Mesenchymal stem cell (in vitro differentiated cells and primary cell): ENCODE measurements around the gene GARNL3.

ENCODE experiments used
- DNase-seq: peaks from one replicate; pipeline ENCODE4 v3.0.0-alpha.2; 2013
- H2AFZ ChIP-seq: one replicate; pipeline ENCODE4 v1.6.1; 2013; ENCODE audit warnings: low read depth, mild to moderate bottlenecking, control low read depth, inconsistent platforms, low read length, moderate library complexity
- H2AK5ac ChIP-seq: 2 replicates; pipeline ENCODE4 v1.6.1; 2013; ENCODE audit warnings: low read length, moderate library complexity, mild to moderate bottlenecking, inconsistent platforms; ENCODE audit not compliant: severe bottlenecking
- H2BK120ac ChIP-seq: one replicate; pipeline ENCODE4 v1.6.1; 2013; ENCODE audit warnings: low read depth, mild to moderate bottlenecking, inconsistent platforms, low read length, moderate library complexity
- H2BK12ac ChIP-seq, 2 experiments: one replicate each; pipeline ENCODE4 v1.6.1; 2013; ENCODE audit warnings: inconsistent platforms in 2 of 2, low read length in 2 of 2, mild to moderate bottlenecking in 2 of 2, moderate library complexity in 2 of 2, control low read depth in 1 of 2
- H2BK15ac ChIP-seq: one replicate; pipeline ENCODE4 v1.6.1; 2013; ENCODE audit warnings: mild to moderate bottlenecking, low read depth, inconsistent platforms; ENCODE audit not compliant: poor library complexity, severe bottlenecking
- H2BK5ac ChIP-seq: 2 replicates; pipeline ENCODE4 v1.6.1; 2013; ENCODE audit warnings: low read depth, mild to moderate bottlenecking, low read length, control low read depth, inconsistent platforms; ENCODE audit not compliant: poor library complexity, severe bottlenecking
- H3K14ac ChIP-seq, 2 experiments: one replicate each; pipeline ENCODE4 v1.6.1; 2013; ENCODE audit warnings: inconsistent platforms in 2 of 2, low read length in 2 of 2, control low read depth in 1 of 2, mild to moderate bottlenecking in 1 of 2, moderate library complexity in 1 of 2
- H3K18ac ChIP-seq, 2 experiments: one replicate each; pipeline ENCODE4 v1.6.1; 2013; ENCODE audit warnings: inconsistent platforms in 2 of 2, low read length in 2 of 2, control low read depth in 1 of 2, low read depth in 1 of 2, mild to moderate bottlenecking in 1 of 2
- H3K23ac ChIP-seq, 2 experiments: one replicate each; pipeline ENCODE4 v1.6.1; 2013; ENCODE audit warnings: inconsistent platforms in 2 of 2, low read length in 2 of 2, mild to moderate bottlenecking in 2 of 2, moderate library complexity in 2 of 2, control low read depth in 1 of 2
- H3K27ac ChIP-seq: 2 replicates; pipeline ENCODE4 v1.5.1; 2013; ENCODE audit warnings: mild to moderate bottlenecking, moderate library complexity, low read length, control low read depth, inconsistent platforms; ENCODE audit not compliant: poor library complexity, severe bottlenecking
- H3K27me3 ChIP-seq, 2 experiments: 2 replicates each; pipeline versions ENCODE4 v1.6.1 to v1.7.0; 2013; ENCODE audit warnings: low read length in 2 of 2, mild to moderate bottlenecking in 2 of 2, moderate library complexity in 2 of 2, control low read depth in 1 of 2, inconsistent platforms in 1 of 2; ENCODE audit not compliant: control insufficient read depth in 1 of 2, insufficient read depth in 1 of 2
- H3K36me3 ChIP-seq, 2 experiments: 2 replicates each; pipeline versions ENCODE4 v1.6.1 to v1.7.0; 2013; ENCODE audit warnings: low read length in 2 of 2, control low read depth in 1 of 2, inconsistent platforms in 1 of 2, low read depth in 1 of 2, mild to moderate bottlenecking in 1 of 2; ENCODE audit not compliant: insufficient read depth in 2 of 2, control insufficient read depth in 1 of 2
- H3K4ac ChIP-seq, 2 experiments: one replicate each; pipeline ENCODE4 v1.6.1; 2013; ENCODE audit warnings: inconsistent platforms in 2 of 2, low read length in 2 of 2, mild to moderate bottlenecking in 2 of 2, moderate library complexity in 2 of 2, control low read depth in 1 of 2, low read depth in 1 of 2
- H3K4me1 ChIP-seq: 2 replicates; pipeline ENCODE4 v1.6.1; 2013; ENCODE audit warnings: low read depth, low read length, control low read depth; ENCODE audit not compliant: control insufficient read depth, insufficient read depth
- H3K4me2 ChIP-seq: 2 replicates; pipeline ENCODE4 v1.6.1; 2013; ENCODE audit warnings: low read length, mild to moderate bottlenecking, inconsistent platforms; ENCODE audit not compliant: poor library complexity, severe bottlenecking
- H3K4me3 ChIP-seq, 2 experiments: 2 replicates each; pipeline versions ENCODE4 v1.5.1 to v1.7.0; 2013; ENCODE audit warnings: low read length in 2 of 2, mild to moderate bottlenecking in 2 of 2, control low read depth in 1 of 2, low read depth in 1 of 2; ENCODE audit not compliant: insufficient read depth in 1 of 2
- H3K79me1 ChIP-seq: replicated peaks from 2 replicates; pipeline ENCODE4 v1.6.1; 2013; ENCODE audit warnings: mild to moderate bottlenecking, control low read depth, low read length, inconsistent platforms; ENCODE audit not compliant: poor library complexity, severe bottlenecking
- H3K9ac ChIP-seq: 2 replicates; pipeline ENCODE4 v1.7.0; 2013; ENCODE audit warnings: mild to moderate bottlenecking, low read length, moderate library complexity
- H3K9me3 ChIP-seq: 2 replicates; pipeline ENCODE4 v1.7.0; 2013; ENCODE audit warnings: mild to moderate bottlenecking, low read length; ENCODE audit not compliant: control insufficient read depth
- H4K8ac ChIP-seq: one replicate; pipeline ENCODE4 v1.6.1; 2013; ENCODE audit warnings: inconsistent platforms, mild to moderate bottlenecking, low read length, moderate library complexity
- H4K91ac ChIP-seq: one replicate; pipeline ENCODE4 v1.6.1; 2013; ENCODE audit warnings: mild to moderate bottlenecking, low read length, inconsistent platforms
- WGBS: methylation state at CpG from one replicate; pipeline ENCODE4 v1.1.7; 2013; ENCODE audit warnings: mixed read lengths; 5-methylcytosine and 5-hydroxymethylcytosine counted together

GARNL3 gene

GRCh38 chr9:127368852-127369402, 104.4 kb downstream of the GARNL3 start:
- Histone ChIP-seq H2BK15ac (no peak overlapping the region), H3K9ac (no peak overlapping the region), H3K36me3 (peaks cover 0 to 4% of the 10 kb centered on the region in 2 experiments), H4K8ac (no peak overlapping the region), H3K4me2 (no peak overlapping the region), H2BK5ac (no peak overlapping the region), H2AFZ (no peak overlapping the region), H2AK5ac (no peak overlapping the region), H3K79me1 (no peaks in the 10 kb centered on the region), H3K27ac (no peak overlapping the region), H2BK120ac (no peak overlapping the region), H4K91ac (no peak overlapping the region), H3K27me3 (peaks cover 14 to 94% of the 10 kb centered on the region in 2 experiments), H3K18ac (no peak overlapping the region), H3K14ac (no peak overlapping the region), H2BK12ac (no peak overlapping the region), H3K4me1 (no peaks in the 10 kb centered on the region), H3K4me3 (no peak overlapping the region), H3K23ac (no peak overlapping the region), H3K9me3 (no peaks in the 10 kb centered on the region), H3K4ac (no peak overlapping the region)
- no peak for DNase-seq
- WGBS, result 98% methylated on average over 3 of the region's 6 CpGs

- WGBS, result 85% methylated on average over 8 of the region's 8 CpGs
Observed at GRCh38 chr9:127369428-127369827, 104.9 kb downstream of the GARNL3 start.

GRCh38 chr9:127370147-127370579, 105.6 kb downstream of the GARNL3 start:
- H3K14ac ChIP-seq, result no peak overlapping the region
- no peak overlapping the region for H2BK15ac ChIP-seq

More at GRCh38 chr9:127369428-127369827, 104.9 kb downstream of the GARNL3 start:
- Histone ChIP-seq H3K4ac (no peak overlapping the region), H2AK5ac (no peak overlapping the region), H3K36me3 (peaks cover 0 to 4% of the 10 kb centered on the region in 2 experiments), H3K4me2 (no peak overlapping the region), H3K9ac (no peak overlapping the region), H2AFZ (no peak overlapping the region), H3K4me1 (no peaks in the 10 kb centered on the region), H4K91ac (no peak overlapping the region), H3K4me3 (no peak overlapping the region), H2BK12ac (no peak overlapping the region), H3K27me3 (peaks cover 14 to 94% of the 10 kb centered on the region in 2 experiments), H3K79me1 (no peaks in the 10 kb centered on the region), H3K9me3 (no peaks in the 10 kb centered on the region), H3K14ac (no peak overlapping the region), H4K8ac (no peak overlapping the region), H2BK120ac (no peak overlapping the region), H2BK15ac (no peak overlapping the region), H3K23ac (no peak overlapping the region), H2BK5ac (no peak overlapping the region), H3K18ac (no peak overlapping the region), H3K27ac (no peak overlapping the region)
- no peak for DNase-seq

DNA sequence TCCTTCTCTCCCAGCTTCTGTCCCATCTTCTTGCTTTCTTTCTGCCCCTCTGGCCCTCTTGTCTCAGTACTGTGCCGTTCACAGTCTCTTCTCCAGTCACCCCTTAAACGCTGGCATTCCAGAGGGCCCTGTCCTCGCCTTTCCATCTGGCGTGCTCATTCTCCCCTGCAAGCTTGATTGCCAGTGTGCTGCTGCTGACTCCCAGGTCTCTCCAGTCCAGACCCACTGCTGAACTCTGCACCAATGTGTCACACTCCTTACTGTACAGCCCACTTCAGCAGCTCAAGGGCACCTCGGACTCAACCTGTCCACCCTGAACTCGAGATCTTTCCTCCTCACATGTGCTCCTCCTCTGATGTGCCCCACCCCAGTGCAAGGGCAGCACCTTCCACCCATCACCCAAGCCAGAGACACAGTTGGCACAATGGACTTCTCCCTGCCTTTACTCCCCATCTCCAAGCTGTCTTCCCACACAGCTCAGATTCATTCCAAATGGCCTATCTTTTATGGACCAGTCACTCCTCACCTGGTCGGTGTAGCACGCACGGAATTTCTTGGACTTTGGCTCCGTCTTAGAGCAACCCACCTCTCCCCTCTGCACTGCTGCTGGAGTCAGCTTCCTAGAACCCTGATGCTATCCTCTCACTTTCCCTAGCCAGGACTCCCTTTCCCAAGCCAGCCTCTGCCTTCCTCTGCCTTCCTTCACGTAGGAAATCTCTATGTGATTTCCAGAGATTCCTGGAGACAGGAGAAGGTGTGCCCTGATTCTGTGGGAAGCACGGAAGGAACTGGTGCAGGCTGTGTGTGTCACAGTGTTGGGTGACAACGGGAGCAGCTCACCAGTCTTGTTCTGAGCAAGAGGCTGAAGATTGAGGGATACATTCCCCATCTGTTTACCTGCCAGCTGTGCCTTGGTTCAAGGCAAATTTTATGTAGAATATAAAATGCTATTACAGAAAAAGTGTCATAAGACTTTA, 106.4 kb downstream of the GARNL3 start:
- Histone ChIP-seq H4K91ac (no peak overlapping the region), H3K9ac (no peak overlapping the region), H3K4me3 (no peak overlapping the region), H2BK5ac (no peak overlapping the region), H2BK120ac (no peak overlapping the region), H4K8ac (no peak overlapping the region), H2AFZ (no peak overlapping the region), H3K23ac (no peak overlapping the region), H3K4me1 (no peaks in the 10 kb centered on the region), H3K27me3 (peaks cover 14 to 93% of the 10 kb centered on the region in 2 experiments), H3K36me3 (no peaks in the 10 kb centered on the region), H2AK5ac (no peak overlapping the region), H2BK15ac (no peak overlapping the region), H3K4me2 (no peak overlapping the region), H3K27ac (no peak overlapping the region), H3K18ac (no peak overlapping the region), H3K4ac (no peak overlapping the region), H3K14ac (no peak overlapping the region), H3K79me1 (no peaks in the 10 kb centered on the region), H2BK12ac (no peak overlapping the region), H3K9me3 (no peaks in the 10 kb centered on the region)
- no peak for DNase-seq
- 91% methylated on average over 13 of the region's 13 CpGs for WGBS

More at GRCh38 chr9:127370147-127370579, 105.6 kb downstream of the GARNL3 start:
- Histone ChIP-seq H3K9ac (no peak overlapping the region), H2BK5ac (no peak overlapping the region), H2AFZ (no peak overlapping the region), H3K27ac (no peak overlapping the region), H3K9me3 (no peaks in the 10 kb centered on the region), H3K36me3 (peaks cover 0 to 4% of the 10 kb centered on the region in 2 experiments), H3K4me2 (no peak overlapping the region), H3K18ac (no peak overlapping the region), H2BK120ac (no peak overlapping the region), H3K4me3 (no peak overlapping the region), H2BK12ac (no peak overlapping the region), H4K91ac (no peak overlapping the region), H3K27me3 (peaks cover 14 to 94% of the 10 kb centered on the region in 2 experiments), H3K79me1 (no peaks in the 10 kb centered on the region), H3K4ac (no peak overlapping the region), H2AK5ac (no peak overlapping the region), H3K4me1 (no peaks in the 10 kb centered on the region), H3K23ac (peak overlapping the region in 1 of 2 experiments; percentile 29), H4K8ac (no peak overlapping the region)
- DNase-seq, result no peak
- WGBS, result 86% methylated on average over 6 of the region's 7 CpGs
